ENCODE data around the gene ATP2C1.
"Not testable (repeated sequence)": the region's sequence is repeated elsewhere in the genome, so short reads cannot be mapped to it uniquely, and the experiment has no call there.

Gene ATP2C1

DNA sequence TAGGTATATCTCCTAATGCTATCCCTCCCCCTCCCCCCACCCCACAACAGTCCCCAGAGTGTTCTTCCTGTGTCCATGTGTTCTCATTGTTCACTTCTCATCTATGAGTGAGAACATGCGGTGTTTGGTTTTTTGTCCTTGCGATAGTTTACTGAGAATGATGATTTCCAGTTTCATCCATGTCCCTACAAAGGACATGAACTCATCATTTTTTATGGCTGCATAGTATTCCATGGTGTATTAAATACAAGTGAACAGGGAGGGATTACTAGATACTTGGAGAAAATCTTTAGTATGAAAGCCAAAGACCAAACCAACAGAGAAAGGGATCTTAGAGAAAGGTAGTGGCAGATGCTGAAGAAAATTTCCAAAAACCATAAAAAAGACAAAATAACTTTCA, 78.7 kb downstream of the ATP2C1 start:
- DNase-seq (ENCODE audit: extremely low read depth in 1 of 2, low read depth in 1 of 2), result not testable (repeated sequence)

DNA sequence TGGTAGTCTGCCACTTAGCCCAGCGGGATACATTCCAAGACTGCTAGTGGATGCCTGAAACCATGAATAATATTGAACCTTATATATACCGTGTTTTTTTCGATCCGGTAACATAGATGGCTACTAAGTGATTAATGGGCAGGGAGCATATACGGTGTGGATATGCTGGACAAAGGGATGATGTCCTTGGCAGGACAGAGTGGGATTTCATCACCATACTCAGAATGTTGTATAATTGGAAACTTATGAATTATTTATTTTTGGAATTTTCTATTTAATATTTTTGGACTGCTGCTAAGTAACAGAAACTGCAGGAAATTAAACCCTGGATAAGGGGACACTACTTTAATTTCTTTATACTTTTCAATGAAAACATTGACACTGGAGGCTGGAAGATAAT, 79.5 kb downstream of the ATP2C1 start:
- no peak for DNase-seq (ENCODE audit: extremely low read depth in 1 of 2, low read depth in 1 of 2)

- no peak for DNase-seq (ENCODE audit: extremely low read depth in 1 of 2, low read depth in 1 of 2)
Measured at GRCh38 chr3:130974201-130974600, 80.3 kb downstream of the ATP2C1 start.

DNA sequence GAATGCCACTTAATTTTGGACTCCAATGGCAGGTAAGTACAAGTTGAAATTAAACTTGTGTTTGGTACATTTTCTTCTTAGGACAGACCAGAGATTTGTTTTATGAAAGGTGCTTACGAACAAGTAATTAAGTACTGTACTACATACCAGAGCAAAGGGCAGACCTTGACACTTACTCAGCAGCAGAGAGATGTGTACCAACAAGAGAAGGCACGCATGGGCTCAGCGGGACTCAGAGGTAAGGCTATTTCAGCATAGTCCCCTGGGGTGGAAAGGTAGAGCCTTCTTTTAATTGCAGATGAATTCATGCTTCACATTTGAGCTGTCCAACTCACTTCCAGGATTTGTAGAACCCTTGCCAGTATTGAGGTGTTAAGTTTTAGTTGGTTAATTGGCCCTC, 81.4 kb downstream of the ATP2C1 start:
- DNase-seq (ENCODE audit: extremely low read depth in 1 of 2, low read depth in 1 of 2), result no peak

GRCh38 chr3:130976706-130977105, 82.8 kb downstream of the ATP2C1 start:
- no peak for DNase-seq (ENCODE audit: extremely low read depth in 1 of 2, low read depth in 1 of 2)

GRCh38 chr3:130979117-130979516, 85.2 kb downstream of the ATP2C1 start:
- no peak for DNase-seq (ENCODE audit: extremely low read depth in 1 of 2, low read depth in 1 of 2)

- no peak for DNase-seq (ENCODE audit: extremely low read depth in 1 of 2, low read depth in 1 of 2)
Measured at GRCh38 chr3:130981469-130981868, 87.6 kb downstream of the ATP2C1 start.

DNA sequence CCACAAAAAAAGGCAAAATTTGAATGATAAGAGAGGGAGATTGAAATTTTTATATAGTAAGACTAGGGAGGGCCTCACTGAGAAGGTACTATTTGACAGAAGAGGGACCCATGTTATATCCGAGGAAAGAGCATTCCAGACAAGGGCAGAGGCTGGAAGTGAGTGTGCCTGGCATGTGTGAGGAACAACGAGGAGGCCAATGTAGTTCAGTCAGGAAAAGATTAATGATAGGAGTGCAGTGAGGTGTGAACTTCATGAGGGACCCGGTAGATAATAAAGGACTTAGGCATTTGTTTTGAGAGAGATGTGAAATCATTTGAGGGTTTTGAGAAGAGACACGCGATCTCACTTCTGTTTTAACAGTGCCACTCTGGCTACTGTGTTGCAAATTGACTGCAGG, 96.4 kb downstream of the ATP2C1 start:
- no peak for DNase-seq (ENCODE audit: extremely low read depth in 1 of 2, low read depth in 1 of 2)

DNA sequence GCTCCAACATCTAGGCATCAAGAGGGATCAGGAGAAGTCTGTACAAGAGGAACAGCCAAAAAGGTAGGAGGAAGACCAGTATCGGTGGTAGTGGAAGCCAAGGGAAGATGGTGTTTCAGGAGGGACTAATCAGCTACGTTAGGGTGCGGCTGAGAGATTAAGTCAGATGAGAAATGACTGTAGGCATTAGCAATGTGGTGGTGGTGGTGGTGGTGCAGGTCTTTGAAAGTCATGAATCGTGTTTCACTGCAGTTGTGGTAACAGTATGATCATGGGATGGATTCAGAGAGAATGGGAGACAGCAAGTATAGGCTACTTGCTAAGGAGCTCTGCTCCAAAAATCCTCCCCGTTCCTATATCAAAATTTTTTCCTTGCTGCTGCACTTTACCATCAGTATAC, 97.2 kb downstream of the ATP2C1 start:
- no peak for DNase-seq (ENCODE audit: extremely low read depth in 1 of 2, low read depth in 1 of 2)

DNA sequence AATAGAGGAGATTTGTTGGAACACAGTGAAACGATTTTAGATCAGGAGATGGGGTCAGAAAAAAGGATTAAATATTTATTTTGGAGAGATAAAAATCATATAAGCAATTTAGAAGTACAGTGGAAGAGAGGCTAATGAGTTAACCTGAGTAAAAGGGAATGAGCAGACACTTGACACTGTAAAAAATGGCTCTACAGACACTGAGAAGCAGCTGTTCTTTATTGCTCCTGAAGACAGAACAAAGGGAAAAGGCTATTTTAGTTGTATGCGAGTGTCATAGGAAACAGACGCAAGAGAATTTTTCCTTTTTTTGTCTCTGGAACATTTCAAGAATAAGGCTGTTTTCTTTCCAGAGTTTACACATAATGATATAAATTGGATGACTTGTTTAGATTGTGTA, 98.5 kb downstream of the ATP2C1 start:
- no peak for DNase-seq (ENCODE audit: extremely low read depth in 1 of 2, low read depth in 1 of 2)

- DNase-seq (ENCODE audit: extremely low read depth in 1 of 2, low read depth in 1 of 2), result no peak
Measured at GRCh38 chr3:130997289-130997688, 103.4 kb downstream of the ATP2C1 start.

DNA sequence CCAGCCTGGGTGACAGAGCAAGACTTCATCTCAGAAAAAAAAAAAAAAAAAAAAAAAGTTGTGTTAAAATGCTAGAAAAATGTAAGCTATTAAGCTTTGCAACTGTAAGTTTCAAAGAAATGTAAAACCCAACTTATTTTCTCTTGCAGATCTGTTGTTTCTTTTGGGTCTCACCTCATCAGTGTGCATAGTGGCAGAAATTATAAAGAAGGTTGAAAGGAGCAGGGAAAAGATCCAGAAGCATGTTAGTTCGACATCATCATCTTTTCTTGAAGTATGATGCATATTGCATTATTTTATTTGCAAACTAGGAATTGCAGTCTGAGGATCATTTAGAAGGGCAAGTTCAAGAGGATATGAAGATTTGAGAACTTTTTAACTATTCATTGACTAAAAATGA, 107.2 kb downstream of the ATP2C1 start:
- DNase-seq (ENCODE audit: extremely low read depth in 1 of 2, low read depth in 1 of 2), result no peak

- no peak for DNase-seq (ENCODE audit: extremely low read depth in 1 of 2, low read depth in 1 of 2)
Measured at GRCh38 chr3:131004603-131005002, 110.7 kb downstream of the ATP2C1 start.

DNA sequence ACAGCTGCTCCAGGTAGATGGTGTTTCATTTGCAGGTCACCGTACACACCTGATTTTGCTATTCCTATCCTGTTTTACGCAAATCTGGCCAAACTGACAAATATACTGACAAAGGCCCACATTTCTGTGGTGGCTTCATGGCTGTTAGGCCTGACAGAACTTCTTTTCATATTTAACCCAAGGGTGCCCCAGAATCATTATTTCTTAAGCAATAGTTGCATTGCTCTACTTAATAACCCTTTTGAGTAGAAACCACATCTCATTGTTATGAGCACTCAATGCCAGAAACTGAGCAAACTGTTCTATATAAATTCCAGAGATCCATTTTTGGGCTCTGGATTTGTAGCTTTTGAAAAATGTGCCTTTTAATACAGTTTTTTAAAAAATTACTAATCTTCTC, 113.4 kb downstream of the ATP2C1 start:
- no peak for DNase-seq (ENCODE audit: extremely low read depth in 1 of 2, low read depth in 1 of 2)

DNA sequence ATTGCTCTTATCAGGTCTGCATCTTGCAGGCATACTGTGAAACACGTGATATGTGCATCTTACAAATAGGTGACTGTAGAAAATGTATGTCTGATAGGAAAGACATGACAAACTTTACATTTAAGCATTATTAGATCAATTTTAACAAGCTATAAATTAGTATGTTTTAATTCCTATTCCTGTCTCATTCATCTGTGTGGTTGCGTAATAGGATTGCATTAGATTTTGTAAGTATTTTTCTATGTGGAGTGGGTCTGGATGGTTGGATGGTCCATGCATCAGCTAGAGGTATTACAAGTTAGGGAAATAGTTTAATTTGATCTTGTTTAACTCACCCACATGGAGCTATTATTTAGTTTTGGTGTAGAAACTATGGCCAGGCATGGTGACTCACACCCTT, 113.9 kb downstream of the ATP2C1 start:
- no peak for DNase-seq (ENCODE audit: extremely low read depth in 1 of 2, low read depth in 1 of 2)

DNA sequence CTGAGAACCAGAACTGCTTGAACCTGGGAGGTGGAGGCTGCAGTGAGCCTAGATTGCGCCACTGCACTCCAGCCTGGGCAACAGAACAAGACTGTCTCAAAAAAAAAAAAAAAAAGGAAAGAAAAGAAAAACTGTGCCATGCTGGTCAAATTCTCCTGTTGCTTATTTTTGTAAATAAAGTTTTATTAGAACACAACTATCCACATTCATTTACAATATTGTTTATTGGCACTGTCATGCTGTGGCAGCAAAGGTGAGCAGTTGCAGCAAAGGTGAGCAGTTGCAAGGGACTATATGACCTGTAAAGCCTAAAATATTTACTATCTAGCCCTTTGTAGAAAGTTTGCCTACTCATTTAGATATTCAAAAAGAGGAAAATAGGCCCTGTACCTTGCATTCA, 114.4 kb downstream of the ATP2C1 start:
- DNase-seq (ENCODE audit: extremely low read depth in 1 of 2, low read depth in 1 of 2), result no peak

DNA sequence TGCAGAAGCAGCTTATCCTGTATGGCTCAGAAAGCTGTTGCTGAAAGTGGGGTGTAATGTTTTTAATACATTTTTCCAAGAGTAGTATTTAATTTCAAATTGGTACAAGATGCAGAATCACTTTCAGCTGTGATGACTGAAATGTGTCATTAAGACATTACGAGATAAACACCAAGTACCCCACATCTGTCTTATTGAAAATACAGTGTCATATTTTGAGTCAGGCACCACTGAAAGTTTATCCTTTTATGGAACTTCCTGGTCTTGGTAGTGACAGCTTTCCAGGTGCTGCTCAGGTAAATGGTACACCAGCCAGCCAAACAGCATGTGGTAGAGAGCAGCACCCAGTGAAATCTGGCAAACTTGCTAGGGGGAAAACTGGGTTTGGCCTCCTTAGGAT, 115.8 kb downstream of the ATP2C1 start:
- no peak for DNase-seq (ENCODE audit: extremely low read depth in 1 of 2, low read depth in 1 of 2)

GRCh38 chr3:131018970-131019369, 125.1 kb downstream of the ATP2C1 start:
- no peak for DNase-seq (ENCODE audit: extremely low read depth in 1 of 2, low read depth in 1 of 2)

DNA sequence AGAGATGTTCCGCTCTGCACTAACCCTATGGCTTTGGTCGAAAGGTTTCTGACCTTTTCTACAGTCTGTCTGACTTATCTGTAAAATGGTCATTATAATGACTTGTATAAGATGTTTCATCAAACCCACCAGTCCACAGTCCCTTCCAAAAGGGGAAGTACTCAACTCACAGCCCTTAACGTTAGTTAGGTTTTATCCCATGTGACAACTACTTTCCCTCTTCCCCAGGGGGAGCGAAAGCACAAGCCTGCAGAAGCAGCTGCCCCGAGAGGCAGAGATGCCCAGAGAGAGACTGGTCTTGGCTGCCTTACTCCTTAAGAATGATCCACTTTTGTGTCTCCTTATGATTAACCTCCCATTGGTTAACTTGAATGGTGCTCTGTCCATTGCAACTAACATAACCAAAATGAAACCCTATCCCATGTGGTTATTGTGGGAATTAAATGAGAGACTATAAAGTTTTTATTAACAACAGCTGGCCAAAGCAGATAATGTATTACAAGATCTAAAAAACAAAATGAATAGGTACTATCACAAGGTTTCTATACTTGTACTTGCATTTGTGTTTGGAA, 126.3 kb downstream of the ATP2C1 start:
- no peak for DNase-seq (ENCODE audit: extremely low read depth in 1 of 2, low read depth in 1 of 2)

- no peak for DNase-seq (ENCODE audit: extremely low read depth in 1 of 2, low read depth in 1 of 2)
Measured at GRCh38 chr3:131025539-131025938, 131.7 kb downstream of the ATP2C1 start.

- peak; percentile 77 to 86 for DNase-seq (ENCODE audit: extremely low read depth in 1 of 2, low read depth in 1 of 2)
Measured at GRCh38 chr3:131026321-131027151, 132.7 kb downstream of the ATP2C1 start, which contains the start of the genes ASTE1 and NEK11. Gene ASTE1, minus strand, starts transcription at chr3:131026825. Its CDS starts 1,519 bp downstream, at chr3:131025306. Gene NEK11, plus strand, starts transcription at chr3:131026877. Its CDS starts 2,832 bp downstream, at chr3:131029709.

DNA sequence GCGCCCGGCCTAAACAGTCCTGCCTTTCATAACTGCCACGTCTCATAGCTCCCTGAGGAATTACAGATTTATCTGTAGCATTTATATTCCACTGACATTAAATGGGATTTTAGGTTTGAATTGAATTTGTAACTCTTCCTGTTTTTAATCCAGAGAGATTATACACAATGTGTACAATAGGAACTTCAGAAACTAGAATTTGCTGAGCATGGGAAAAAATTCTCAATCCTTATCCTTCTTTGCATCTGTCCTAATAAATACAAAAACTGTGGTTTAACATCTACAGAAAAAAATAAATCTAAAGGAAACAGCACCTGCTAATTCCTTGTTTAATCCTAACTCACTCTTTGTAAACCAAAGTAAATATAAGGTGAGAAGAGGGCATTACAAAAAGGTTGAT, 135.0 kb downstream of the ATP2C1 start:
- no peak for DNase-seq (ENCODE audit: extremely low read depth in 1 of 2, low read depth in 1 of 2)
